HG02678 (cell line): ENCODE measurements around the gene ANLN.
"Not testable (repeated sequence)": the region's sequence is repeated elsewhere in the genome, so short reads cannot be mapped to it uniquely, and the experiment has no call there.

Experiments
- ATAC-seq: cut with Tn5 transposase; IDR thresholded peaks from one replicate; pipeline ENCODE4 v1.9.1; 2021; ENCODE audit warnings: mild to moderate bottlenecking, moderate library complexity; ENCODE audit not compliant: unreplicated experiment

ANLN gene

GRCh38 chr7:36460811-36461429 is 71.3 kb downstream of the ANLN start:
- ATAC-seq = no peak

- no peak for ATAC-seq
These were observed 73.0 kb downstream of the ANLN start for GRCh38 chr7:36462551-36463137.

GRCh38 chr7:36464271-36464670 is 74.6 kb downstream of the ANLN start:
- no peak for ATAC-seq

- ATAC-seq = not testable (repeated sequence)
These were observed 76.3 kb downstream of the ANLN start for GRCh38 chr7:36466001-36466400.

GRCh38 chr7:36468370-36469101 is 78.9 kb downstream of the ANLN start:
- no peak for ATAC-seq

GRCh38 chr7:36469236-36469635 is 79.6 kb downstream of the ANLN start:
- no peak for ATAC-seq

GRCh38 chr7:36472141-36472729 is 82.6 kb downstream of the ANLN start:
- ATAC-seq = no peak

GRCh38 chr7:36473454-36474282 is 84.0 kb downstream of the ANLN start:
- no peak for ATAC-seq

GRCh38 chr7:36474283-36475010 is 84.8 kb downstream of the ANLN start:
- ATAC-seq = no peak

- ATAC-seq = no peak
These were observed 85.3 kb downstream of the ANLN start for GRCh38 chr7:36475011-36475342.

- ATAC-seq = no peak
These were observed 85.7 kb downstream of the ANLN start for GRCh38 chr7:36475381-36475780.

- no peak for ATAC-seq
These were observed 89.1 kb downstream of the ANLN start for GRCh38 chr7:36478745-36479144.

- ATAC-seq = not testable (repeated sequence)
These were observed 94.2 kb downstream of the ANLN start for GRCh38 chr7:36483853-36484252.

GRCh38 chr7:36484265-36484664 is 94.6 kb downstream of the ANLN start:
- no peak for ATAC-seq

GRCh38 chr7:36486336-36486735 is 96.7 kb downstream of the ANLN start:
- ATAC-seq = no peak

GRCh38 chr7:36487756-36488336 is 98.2 kb downstream of the ANLN start:
- no peak for ATAC-seq

GRCh38 chr7:36488672-36489071 is 99.0 kb downstream of the ANLN start:
- ATAC-seq = not testable (repeated sequence)

- ATAC-seq = no peak
These were observed 100.8 kb downstream of the ANLN start for GRCh38 chr7:36490419-36490830.

GRCh38 chr7:36491317-36491716 is 101.7 kb downstream of the ANLN start:
- ATAC-seq = no peak

- ATAC-seq = no peak
These were observed 106.9 kb downstream of the ANLN start for GRCh38 chr7:36496576-36496975.
